GM18505 (cell line): ENCODE results near the gene B3GNT4.
"Not testable (repeated sequence)": the region's sequence is repeated elsewhere in the genome, so short reads cannot be mapped to it uniquely, and the experiment has no call there.

ENCODE experiments used
- ATAC-seq: cut with Tn5 transposase; IDR thresholded peaks from one replicate; pipeline ENCODE4 v1.9.1; 2021; ENCODE audit not compliant: unreplicated experiment
- POLR2A ChIP-seq: IDR thresholded peaks from 4 replicates; pipeline ENCODE4 v1.6.1; 2011; ENCODE audit warnings: borderline replicate concordance; ENCODE audit not compliant: insufficient read depth, insufficient read length; ENCODE audit errors: extremely low read depth

Gene B3GNT4

DNA sequence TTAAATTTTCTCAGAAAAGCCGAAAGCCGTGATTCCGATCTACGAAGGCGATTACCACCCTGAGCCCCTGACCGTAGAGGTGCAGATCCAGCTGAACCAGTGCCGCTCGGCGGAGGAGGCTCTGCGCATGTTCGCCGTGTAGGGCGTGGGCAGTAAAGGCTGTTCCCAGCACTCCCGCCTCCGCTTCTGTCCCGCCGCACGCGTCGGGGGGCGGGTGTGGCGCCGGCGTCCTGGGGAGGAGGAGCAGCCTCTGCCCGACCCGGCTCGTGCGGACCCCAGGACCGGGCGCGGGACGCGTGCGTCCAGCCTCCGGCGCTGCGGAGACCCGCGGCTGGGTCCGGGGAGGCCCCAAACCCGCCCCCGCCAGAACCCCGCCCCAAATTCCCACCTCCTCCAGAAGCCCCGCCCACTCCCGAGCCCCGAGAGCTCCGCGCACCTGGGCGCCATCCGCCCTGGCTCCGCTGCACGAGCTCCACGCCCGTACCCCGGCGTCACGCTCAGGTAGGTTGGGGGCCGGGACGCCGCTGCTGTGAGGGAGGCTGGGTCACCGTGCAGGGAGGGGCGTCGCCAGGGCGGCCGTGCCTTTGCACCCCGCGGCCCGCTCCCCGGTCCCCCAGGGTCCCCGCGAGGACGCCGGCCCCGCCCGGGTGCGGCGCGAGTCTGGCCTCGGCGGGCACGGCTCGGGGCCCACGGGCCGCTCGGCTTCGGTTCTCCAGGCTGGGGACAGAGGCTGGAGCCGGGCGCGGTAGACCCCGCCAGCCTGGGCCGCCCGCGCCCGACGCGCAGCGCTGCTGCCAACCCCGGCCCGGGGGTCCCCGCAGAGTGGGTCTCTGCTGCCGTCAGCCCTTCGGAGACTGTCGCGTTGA, at the start of gene B3GNT4:
B3GNT4 (plus strand) TSS at position 409 of the 866 bp plus-strand sequence. CDS start 910 bp downstream, outside the sequence.
- ATAC-seq: no peak
- no peak for TF ChIP-seq POLR2A

DNA sequence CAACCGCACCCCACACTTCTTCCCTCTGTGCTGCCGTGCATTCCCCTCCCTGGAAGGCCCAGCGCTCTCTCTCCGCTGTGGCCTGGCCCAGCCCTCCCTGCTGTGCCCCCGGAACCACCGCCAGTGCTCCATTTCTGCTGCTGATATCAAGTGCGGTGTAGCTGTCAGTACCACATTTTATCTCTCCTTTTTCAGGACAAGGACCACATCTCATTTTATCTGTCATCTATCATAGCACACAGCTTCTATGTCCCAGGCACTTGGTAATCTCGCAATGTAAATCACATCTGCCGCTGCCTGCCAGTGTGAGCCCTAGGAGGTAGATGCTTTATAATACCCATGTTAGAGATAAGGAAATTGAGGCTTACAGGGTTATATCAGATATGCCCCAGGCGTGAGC, 47.8 kb upstream of the B3GNT4 start:
- ATAC-seq: no peak
- TF ChIP-seq POLR2A: no peak

- ATAC-seq: no peak
- TF ChIP-seq POLR2A: no peak
Observed at GRCh38 chr12:122158700-122159285, 44.7 kb upstream of the B3GNT4 start.

DNA sequence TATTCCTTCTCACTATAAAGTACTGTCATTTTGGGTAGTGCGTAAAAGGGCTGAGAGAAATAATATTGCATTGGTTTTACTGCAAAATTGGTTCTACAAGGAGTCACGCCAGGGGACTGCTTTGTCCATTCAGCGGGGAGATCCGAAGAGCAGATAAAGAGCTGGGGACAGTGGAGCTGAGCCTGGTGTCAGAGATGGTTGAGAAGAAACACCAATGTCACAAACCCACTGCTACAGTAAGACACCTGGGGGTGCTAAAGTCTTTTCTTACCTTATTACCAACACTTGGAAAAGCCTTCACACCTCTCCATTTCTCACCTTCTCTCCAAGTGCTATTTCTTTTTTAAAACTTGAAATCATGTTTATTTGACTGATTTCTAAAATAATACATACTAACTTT, 43.6 kb upstream of the B3GNT4 start:
- TF ChIP-seq POLR2A: no peak
- ATAC-seq: no peak

- ATAC-seq: no peak
- TF ChIP-seq POLR2A: no peak
Observed at GRCh38 chr12:122160761-122161160, 42.7 kb upstream of the B3GNT4 start.

GRCh38 chr12:122161682-122162081, 41.8 kb upstream of the B3GNT4 start:
- TF ChIP-seq POLR2A: no peak
- ATAC-seq: no peak

- TF ChIP-seq POLR2A: no peak
- ATAC-seq: no peak
Observed at GRCh38 chr12:122162976-122163375, 40.5 kb upstream of the B3GNT4 start.

GRCh38 chr12:122166422-122167349, 36.8 kb upstream of the B3GNT4 start:
- TF ChIP-seq POLR2A: no peak
- no peak for ATAC-seq

GRCh38 chr12:122167356-122167925, 36.1 kb upstream of the B3GNT4 start:
- no peak for ATAC-seq
- TF ChIP-seq POLR2A: no peak

DNA sequence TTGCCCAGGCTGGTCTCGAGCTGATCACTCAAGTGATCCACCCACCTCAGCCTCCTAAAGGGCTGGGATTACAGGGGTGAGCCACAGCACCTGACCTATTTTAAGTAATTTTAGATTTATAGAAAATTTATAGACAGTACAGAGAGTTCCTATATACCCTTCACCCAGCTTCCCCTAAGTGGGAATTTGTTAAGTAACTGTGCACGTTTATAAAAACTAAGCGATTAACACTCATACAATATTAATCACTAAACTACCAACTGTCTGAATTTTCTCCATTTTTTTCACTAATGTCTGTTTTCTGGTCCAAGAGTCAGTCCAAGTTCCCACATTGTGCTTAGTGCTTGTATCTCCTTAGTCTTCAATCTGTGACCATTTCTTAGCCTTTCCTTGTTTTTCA, 35.0 kb upstream of the B3GNT4 start:
- ATAC-seq: no peak
- no peak for TF ChIP-seq POLR2A

DNA sequence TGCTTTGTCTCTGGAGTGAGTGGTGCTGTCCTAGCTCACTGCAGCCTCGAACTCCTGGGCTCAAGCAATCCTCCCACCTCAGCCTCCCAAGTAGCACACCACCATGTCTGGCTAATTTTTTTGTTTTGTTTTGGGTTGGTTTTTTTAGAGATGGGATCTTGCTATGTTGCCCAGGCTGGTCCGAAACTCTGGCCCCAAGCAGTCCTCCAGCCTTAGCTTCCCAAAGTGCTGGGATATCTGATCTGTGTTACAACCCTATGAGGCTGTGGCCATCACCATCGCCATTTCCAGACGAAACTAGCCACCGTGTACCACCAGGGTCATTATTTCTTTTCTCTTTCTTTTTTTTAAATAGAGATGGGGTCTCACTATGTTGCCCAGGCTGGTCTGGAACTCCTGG, 32.1 kb upstream of the B3GNT4 start:
- no peak for ATAC-seq
- TF ChIP-seq POLR2A: no peak

DNA sequence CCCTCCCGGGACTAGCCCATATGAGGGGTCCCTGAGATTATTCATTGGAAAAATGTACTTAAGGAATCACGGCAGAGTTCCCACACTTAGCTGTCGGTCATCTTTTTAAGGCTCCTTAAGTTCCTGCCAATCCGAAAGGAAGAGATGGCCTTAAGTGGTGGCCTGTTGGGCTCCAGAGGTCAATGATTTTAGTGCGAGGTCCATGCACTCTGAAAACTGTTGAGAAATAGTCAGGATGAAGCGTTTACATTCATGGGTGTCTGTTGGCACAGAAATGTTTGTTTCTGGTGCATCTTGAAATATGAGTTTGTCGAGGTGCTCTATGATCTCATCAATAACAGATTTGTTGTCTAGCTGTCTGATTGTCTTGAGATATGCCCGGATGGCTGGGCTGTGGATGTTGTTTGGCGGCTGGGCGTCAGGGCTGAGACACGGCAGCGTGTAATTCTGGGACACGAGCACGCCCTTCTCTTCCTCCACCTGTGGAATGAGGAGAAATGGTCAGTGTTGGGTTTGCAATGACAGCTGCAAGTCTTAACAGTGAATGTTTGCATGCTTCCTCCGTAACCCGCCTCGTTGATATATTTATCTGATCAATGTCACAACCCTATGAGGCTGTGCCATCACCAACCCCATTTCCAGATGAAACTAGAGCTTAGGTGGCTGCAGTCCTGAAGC, 31.1 kb upstream of the B3GNT4 start:
- no peak for ATAC-seq
- no peak for TF ChIP-seq POLR2A

DNA sequence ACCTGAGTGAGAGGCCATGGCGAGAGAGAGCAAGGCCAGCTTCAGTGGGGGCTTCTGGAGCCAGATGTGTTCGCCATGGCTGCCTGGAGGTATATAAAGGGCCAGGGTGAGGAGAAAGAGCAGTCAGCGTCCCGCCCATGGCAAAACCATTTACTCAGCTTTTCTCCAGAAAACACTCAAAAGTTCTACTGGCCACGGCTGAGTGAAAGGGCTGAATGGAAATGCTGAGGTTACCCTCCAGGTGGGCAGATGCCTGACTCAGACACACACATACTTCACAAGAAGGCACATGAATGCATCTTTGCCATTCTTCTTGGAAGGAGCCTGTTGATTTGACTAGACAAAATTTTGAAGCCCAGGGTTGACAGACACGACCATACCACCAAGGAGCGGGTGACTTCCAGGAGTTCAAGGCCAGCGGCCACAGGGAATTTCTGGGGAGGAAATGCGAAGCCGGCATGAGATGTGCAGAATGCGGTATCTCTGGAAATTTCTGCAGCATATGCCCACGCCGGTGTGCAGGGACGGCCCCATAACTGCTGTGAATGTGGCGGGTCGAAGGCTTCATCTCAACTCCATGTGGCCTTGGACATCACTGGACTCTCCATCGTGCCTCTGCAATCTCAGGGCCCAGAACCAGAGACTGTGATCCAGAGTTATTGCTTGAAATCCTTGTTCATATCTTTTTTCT, 29.2 kb upstream of the B3GNT4 start, which contains the start of gene IL31:
IL31 (minus strand) TSS at position 67 of the 691 bp plus-strand sequence; CDS start at position 18, 49 bp downstream.
- TF ChIP-seq POLR2A: no peak

GRCh38 chr12:122176473-122176872, 27.0 kb upstream of the B3GNT4 start:
- not testable (repeated sequence) for ATAC-seq

More for the DNA sequence above, 29.2 kb upstream of the B3GNT4 start, which contains the start of gene IL31:
- no peak for ATAC-seq
